Measurements from ENCODE around the gene DNAJB1.
"Not testable (repeated sequence)": the region's sequence is repeated elsewhere in the genome, so short reads cannot be mapped to it uniquely, and the experiment has no call there.

The DNAJB1 gene

DNA sequence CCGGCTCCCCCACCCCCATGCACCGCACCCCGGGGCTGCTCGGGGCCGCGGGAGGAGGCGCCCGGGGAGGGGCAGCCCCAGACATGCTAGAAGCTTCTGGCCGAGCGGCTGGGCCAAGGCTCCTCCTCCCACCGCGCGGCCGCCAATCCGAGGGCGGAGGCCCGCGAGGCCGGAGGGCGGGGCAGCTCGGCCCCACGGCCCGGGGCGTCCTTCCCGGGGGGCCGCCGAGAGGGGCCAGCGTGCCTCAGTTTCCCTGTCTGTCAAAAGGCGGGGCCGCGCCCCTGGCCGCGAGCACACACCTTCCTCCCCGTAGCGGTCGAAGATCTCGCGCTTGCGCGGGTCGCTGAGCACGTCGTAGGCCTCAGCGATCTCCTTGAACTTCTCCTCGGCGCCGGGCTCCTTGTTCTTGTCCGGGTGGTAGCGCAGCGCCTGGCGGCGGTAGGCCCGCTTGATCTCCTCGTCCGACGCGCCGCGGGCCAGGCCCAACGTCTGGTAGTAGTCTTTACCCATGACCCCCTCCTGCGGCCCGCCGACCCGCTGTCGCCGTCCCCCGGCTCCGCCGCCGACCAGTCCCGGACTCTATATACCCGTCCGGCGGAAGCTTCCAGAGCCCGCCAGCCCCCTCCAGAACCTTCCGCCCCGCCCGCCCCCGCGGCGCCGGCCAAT is at the start of gene DNAJB1:
Gene DNAJB1, minus strand, starts transcription at position 558 of the 666 bp plus-strand sequence. Its CDS starts 48 bp downstream, at position 510.
- peak in 49 of 51 donors; percentile 53 to 100 (median 83) for DNase-seq

DNA sequence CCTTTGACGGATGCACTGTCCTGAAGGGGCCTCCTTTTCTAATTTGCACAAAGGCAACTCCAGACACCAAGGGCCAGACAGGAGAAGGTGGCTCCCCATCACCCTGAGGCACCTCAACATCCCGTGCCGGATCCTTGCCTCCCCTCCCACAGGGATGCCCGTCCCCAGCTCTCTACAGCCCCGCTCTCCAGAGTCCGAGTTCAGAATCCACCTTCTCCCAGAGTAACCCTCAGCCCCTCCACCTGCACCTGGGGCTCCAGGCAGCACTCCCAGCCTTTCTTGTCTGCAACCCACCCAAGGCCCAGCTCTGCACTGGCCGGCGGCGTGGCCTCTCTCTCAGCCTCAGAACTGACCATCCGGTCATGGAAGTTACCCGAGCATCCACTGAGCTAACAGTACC is 48.9 kb upstream of the DNAJB1 start:
- DNase-seq, result no peak

DNA sequence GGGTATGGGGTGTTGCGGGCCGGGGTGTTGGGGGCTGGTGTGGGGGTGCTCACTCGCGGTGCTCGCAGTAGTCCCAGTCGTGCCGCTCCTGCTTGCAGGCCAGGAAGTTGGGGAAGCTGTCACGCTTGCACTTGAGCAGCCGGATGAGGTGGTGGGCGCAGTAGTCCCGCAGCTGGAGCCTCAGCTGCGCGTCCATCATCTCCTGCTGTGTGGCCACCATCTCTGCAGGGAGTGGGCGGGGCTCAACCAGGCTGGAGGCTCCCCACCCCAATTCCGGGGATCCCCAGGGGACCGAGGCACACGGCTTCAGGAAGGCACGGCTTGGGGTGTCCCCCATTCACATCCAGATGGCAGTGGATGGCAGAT is 48.5 kb upstream of the DNAJB1 start:
- DNase-seq, result no peak

DNA sequence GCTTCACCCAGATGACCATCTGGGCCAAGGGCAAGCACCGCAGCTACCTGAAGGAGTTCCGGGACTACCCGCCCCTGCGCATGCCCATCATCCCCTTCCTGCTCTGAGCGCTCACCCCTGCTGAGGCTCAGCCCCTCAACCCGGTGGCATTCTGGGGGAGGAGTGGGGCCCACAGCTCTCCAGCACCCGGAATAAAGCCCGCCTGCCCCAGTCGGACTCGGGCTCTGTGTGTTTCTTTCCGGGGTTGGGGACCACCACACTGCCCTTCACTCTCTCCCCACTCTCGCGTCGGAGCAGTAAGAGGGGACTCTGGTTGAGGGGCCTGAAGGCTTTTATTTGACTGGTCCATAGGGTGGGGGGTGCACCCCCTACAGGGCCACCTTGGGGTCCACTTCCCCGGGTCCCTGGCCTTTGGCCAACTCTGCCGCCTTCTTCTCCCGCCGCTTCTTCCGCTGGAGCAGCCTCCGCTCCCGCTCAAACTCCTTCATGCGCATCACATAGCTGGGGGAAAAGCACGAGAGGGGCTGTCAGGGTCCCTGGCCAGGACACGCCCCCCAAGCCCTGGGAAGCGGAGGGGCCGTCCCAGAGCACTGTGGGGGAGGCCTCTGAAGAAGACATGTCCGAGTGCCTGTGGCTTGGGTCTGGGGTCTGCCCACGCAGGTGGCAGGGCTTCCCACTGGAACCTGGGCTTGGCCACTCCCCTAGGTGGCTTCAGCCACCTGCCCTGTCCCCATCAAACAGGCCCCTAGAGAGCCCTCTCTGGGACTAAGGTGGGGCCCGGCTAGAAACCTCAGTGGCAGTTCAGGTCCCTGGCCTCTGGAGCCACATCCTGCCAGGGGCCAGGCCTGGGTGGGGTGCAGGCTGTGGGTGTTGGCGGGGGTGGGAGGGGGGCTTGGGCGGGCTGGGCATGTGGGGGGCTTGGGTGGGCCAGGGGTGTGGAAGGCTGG is 47.8 kb upstream of the DNAJB1 start:
- no peak for DNase-seq

DNA sequence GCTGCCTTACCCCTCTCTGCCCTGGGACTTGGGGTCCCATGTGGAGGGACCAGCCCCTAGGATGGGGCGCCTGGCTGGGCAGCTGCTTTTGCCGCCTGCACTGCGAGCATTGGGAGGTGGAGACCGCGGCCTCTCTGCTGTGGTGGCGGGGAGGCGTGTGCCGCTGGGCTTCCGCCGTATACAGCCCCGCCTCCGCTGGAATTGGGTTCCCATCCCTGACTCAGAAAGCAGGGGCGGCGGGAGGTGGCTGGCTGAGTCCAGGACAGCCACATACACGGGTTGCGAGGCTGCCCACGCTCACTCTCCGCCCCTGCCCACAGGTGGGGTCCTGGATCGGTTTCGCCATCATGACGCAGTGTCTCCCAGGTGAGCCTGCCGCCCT is 47.1 kb upstream of the DNAJB1 start:
- DNase-seq, result peak in 1 of 51 donors; percentile 18

DNA sequence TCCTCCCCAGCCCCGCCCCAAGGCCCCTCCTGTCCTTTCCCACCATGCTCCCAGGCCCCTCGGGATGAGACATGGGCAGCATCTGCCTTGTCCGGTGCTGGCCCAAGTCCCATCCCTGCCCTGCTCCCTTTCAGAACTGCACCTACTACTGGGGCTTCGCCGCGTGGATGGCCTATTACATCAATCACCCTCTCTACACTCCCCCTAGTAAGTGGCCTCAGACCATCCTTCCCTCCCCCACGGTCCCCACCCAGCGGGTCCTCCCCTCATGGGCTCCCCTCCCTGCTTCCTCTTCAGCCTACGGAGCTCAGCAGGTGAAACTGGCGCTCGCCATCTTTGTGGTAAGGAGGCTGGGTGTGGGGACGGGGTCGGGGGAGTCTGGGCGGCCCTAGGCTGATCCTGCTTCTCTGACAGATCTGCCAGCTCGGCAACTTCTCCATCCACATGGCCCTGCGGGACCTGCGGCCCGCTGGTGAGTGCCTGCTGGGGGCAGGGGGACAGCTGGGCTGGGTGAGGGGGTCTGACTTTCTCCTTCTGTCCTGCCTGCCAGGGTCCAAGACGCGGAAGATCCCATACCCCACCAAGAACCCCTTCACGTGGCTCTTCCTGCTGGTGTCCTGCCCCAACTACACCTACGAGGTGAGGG is 46.6 kb upstream of the DNAJB1 start:
- DNase-seq, result not testable (repeated sequence)

DNA sequence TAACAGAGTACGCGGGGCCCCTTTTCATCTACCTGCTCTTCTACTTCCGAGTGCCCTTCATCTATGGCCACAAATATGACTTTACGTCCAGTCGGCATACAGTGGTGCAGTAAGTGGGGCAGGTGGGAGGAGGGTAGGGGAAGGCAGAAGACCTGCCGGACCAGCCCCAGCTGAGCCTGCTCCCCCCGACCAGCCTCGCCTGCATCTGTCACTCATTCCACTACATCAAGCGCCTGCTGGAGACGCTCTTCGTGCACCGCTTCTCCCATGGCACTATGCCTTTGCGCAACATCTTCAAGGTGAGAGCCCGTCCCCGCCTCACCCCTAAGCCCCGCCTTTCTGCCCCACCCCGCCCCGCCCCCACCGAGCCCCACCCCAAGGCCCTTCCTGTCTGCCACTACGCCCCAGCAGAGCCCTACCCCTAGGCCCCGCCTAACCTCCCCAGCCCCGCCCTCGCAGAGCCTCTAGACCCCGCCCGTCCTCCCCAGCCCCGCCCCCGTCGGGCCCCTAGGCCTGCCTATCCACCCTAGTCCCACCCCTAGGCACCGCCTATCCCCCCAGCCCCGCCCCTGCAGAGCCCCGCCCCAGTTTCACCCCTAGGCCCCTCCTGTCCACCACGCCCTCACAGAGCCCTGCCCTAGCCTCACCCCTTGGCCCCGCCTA is 45.9 kb upstream of the DNAJB1 start:
- no peak for DNase-seq

DNA sequence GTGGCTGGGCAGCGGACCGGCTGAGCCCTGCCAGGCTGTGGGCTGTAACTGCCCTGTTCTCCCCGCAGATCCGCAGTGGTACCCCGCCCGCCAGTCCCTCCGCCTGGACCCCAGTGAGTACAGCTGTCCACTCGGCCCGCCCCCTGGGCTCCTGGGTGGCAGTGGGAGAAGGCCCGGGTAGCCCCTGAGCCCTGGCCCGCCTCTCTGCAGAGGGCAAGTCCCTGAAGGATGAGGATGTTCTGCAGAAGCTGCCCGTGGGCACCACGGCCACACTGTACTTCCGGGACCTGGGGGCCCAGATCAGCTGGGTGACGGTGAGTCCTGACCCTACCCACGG is 45.4 kb upstream of the DNAJB1 start:
- no peak for DNase-seq

DNA sequence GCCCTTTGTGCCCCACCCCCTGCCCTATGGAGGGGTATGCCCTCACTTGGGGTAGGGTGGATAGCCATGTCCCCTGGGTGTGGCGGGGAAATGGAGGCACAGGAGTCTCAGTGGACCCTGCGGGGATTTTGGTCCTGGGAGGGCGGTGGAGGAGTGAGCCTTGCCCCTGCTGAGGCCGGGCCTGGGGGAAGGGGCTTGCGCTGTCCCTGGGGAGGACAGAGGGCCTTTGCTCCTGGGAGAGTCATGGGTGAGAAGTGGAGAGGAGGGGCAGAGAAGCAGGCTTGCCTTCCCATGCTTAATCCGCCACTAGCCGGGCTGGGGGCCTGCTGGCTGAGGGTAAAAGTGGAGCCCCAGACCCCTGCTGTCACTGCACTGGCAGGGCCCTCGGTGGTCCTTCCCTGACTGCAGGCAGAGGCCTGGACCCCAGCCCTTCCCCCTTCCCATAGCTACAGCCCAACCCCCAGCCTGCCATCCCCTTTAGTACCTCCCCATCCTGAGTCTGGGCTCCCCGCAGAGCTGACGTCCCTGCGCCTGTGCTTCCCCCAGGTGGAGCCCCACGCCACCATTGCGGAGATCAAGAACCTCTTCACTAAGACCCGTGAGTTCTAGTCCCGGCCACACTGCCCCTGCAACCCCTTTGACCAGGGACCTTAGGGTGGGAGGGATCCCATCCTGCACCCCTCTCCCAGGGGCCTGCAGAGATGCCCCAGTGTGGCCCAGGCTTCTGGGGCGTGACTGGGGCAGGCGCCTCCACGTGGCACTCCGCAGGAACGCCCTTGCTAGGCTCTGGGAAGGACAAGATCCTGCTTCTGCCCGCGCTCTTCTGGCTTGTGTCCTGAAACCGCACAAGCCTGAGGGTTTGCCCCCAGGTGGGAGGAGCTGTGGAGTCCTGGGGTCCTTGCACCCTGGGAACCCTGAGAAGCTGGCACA is 44.7 kb upstream of the DNAJB1 start:
- DNase-seq, result peak in 1 of 51 donors; percentile 25

DNA sequence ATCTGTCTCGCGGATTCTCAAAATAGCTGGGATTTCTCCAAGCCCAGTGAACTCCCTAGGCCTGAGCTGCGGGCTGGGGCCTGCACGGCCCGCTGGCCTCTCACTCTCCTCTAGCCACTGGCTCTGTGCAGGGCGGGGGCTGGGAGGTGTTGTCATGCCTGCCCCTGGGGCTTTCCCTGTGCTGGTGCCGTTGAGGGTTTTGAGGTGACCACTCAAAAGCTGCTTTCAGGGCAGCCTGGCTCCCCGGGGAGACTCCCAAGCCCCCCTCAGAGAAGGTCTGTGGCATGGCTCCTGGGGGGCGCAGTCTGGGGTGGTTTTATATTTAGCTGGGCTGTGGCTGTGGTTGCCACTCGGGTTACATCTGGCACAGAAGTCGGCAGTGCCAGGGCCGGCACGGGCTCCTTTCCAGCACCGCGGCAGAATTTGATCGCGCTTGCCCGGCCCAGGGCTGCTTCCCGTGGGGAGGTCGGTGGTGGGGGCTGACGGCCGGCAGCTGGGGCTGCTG is 43.7 kb upstream of the DNAJB1 start:
- DNase-seq, result peak in 41 of 51 donors; percentile 10 to 81 (median 62)

DNA sequence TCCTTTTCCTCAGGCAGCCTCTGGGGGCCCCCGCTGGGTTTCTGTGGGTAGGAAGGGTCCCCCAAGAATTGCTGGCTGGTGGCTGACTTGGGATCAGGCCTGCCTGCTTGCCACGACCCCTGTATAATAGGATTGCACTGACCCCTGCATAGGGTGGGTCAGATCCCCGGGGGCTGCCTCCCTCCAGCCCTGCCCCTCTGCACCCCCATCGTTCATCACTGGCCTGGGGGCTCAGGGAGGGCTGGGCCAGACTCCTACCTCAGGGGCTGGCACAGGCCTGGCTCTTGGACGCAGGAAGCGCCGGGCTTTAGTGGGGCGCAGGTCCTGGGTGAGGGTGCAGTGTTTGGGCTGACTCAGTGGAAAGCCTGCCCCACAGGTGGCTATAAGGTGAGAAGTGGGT is 43.1 kb upstream of the DNAJB1 start:
- no peak for DNase-seq

DNA sequence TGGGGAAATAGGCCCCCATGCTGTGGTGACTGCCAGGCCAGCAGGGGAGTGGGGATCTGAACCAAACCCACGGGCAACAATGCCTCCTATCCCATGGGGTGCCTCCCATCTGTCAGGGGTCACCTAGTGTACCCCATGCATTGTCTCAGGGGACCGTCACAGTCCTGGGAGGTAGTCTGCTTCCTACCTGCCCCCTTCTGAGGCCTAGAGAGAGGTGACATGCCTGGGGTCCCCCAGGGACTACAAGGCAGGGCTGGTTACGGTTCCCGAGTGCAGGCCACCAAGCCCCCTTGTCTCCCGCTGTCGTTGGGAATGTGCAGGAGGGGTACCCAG is 42.5 kb upstream of the DNAJB1 start:
- no peak for DNase-seq

DNA sequence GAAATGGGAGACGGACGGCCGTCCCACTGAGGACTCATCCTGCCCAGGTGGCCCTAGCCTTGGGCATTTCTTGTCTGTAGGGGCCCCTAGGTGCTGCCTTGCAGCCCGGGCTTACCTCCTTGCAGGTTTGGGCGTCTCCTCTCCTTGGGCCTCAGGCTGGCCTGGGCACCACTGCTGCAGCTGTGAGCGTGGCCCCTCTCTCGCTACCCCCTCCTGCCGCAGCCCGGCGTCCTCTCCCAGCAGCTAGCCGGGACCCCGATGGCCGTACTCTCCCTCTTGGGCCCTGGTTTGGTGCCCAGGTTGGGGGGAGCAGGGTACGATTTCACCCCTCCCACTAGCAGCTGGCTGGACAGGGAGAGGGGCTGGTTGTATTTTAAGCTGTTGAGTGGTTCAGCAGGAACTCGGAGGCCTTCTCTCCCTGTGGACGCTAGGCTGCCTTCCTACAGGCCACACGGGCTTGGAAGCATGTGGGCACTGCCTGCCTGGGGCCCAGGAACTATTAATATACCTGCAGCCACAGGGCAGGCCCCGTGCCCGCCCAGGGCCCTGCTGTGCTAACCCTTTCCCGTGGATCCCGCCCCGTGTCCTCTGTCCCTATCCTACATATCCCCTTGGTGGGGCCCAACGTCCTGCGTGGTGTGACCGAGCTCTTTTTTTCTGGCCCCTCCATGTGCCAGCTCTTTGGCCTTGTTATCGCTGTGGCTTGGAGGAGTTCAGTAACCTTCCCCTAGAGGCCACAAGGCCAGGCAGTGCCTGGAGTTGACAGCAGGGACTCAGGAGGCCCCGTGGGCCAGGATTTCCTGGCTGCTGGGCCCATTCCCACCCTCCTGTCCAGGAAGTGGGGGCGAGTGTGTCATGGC is 41.9 kb upstream of the DNAJB1 start:
- DNase-seq, result no peak

DNA sequence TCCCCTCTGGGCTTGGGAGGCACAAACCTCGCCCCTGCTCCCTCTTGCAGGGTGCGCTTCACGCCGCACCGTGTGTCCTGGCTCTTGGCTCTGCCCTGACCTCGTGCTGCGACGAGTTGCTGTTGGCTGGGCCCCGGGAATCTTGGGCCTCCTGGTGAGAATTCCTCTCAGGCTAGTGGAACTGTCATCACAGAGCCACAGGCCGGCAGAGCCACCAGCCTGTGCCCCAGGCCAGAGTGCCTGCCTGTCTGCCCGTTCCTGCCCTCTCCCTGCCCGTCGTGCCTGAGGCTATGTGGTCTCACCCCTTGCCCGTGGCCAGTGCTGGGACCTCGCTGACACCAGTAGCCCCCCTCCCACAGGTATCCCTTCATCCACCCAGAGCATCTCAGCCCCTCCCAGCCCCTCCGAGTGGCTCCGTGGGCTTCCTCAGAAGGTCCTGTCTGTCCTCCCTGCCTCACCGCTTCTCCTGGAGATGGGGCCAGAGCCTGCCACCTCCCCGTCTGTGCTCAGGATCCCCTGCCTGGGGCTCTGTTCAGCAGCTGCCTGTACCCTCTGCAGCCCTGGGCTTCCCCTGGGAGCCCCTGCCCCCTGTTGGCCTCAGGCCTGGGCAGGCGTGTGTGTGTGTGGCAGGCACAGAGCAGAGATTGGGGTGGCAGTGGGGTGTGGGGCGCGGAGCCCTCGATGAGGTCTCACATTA is 40.3 kb upstream of the DNAJB1 start:
- DNase-seq, result no peak

DNA sequence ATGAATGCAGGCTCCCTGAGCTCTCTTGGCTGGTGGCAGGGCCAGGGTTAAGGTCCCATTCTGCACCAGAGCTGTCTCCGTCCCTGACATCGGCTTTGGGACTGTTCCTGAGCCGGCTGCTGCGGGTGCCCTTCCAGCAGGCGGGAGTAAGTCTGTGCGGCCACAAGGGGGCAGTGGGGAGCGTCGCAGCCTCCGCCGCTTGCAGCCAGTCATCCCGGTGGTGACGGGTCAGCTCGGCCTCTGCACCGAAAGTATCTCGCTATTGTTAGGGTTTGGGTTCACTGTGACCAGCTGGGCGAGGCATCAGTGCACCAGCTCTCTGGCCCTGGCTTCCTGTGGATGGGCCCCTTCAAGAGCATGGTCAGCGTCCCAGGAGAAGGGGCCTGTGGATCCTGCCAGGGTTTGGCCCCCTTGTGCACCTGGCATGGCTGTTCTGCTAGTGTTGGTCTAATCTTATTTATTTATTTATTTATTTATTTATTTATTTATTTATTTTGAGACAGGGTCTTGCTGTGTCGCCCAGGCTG is 38.5 kb upstream of the DNAJB1 start:
- DNase-seq, result peak in 50 of 51 donors; percentile 21 to 87 (median 66)

DNA sequence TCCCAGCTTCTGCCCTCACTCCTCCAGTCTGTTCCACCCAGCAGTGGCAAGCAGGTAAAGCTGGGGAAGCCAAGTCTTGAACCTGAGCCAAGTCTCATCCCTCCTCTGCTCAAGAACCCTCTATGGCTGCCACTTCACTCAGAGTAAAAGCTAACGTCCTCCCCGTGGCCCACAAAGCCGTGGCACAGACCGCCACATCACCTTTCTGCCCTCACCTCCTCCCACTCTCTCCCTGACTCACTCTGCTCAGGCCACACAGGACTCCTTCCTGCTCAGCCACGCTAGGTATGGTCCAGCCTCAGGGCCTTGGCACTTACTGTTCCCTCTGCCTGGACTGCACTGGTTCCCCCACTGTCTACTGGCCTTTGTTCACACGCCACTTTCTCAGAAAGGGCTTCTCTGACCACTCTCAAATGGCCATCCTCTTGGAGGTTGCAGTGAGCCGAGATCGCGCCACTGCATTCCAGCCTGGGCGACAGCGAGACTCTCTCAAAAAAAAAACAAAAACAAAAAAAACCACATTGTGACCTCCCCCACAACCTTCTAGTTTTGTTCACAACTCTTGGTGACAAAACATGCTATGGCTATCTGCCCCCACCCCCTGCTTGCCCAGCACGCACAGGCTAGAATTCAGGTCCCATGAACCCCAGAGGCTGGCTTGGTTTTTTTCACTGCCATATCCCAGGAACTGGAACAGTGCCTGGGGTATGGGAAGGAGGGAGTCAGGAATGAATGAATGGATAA is 37.9 kb upstream of the DNAJB1 start:
- no peak for DNase-seq

DNA sequence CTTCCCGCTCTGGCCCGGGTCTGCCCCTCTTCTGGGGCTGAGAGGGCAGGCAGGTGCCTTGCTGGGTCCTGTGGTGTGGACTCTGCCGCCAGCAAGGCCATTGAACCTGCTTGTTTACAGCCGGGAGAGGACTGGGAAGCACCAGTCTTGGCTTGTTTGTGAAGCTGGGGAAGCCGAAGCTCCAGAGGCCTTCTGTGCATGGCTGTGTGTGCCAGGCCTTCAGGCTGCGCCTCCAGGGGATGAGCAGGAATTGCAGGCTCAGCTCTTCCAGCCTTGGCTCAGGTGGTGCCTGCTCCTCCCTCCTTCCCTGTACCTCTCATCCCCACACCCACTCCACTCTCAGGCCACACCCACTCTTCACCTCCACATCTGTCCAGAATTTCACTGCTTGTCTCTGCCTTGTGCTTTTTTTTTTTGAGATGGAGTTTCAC is 36.2 kb upstream of the DNAJB1 start:
- DNase-seq, result peak in 14 of 51 donors; percentile 16 to 57 (median 34)

DNA sequence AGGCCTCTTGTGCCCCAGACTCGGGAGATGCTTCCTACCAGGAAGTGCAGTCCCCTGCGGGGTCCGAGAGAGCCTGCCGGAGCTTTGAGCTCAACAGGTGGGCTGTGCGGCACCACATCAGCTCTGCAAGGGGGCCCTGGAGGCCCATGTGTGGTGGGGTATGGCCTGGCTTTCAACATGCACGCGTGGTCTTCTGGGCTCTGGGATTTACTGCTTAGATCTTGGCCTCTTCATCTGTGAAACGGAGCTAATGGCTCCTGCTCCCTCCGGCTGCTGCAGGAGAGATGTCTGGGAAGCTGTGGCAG is 35.7 kb upstream of the DNAJB1 start:
- no peak for DNase-seq
